ENCODE data around the gene LRRC26.

Gene LRRC26

GRCh38 chr9:137183980-137184595 is 14.2 kb upstream of the LRRC26 start:
- H3K4me1 ChIP-seq (ENCODE audit: control insufficient read depth in 2 of 2, insufficient read depth in 2 of 2, low read length in 2 of 2), result peaks cover 20 to 21% of the 10 kb centered on the region in 2 donors
- no peak overlapping the region for H3K4me3 ChIP-seq (ENCODE audit: low read length in 2 of 2)
- no peak overlapping the region for H3K27ac ChIP-seq (ENCODE audit: low read depth in 2 of 2, low read length in 2 of 2)
- H3K9ac ChIP-seq (ENCODE audit: low read depth in 1 of 2, low read length in 2 of 2), result no peak overlapping the region
- no peaks in the 10 kb centered on the region for H3K27me3 ChIP-seq (ENCODE audit: control insufficient read depth in 2 of 2, insufficient read depth in 2 of 2, low read length in 2 of 2)
- no peaks in the 10 kb centered on the region for H3K9me3 ChIP-seq (ENCODE audit: control insufficient read depth in 2 of 2, low read length in 2 of 2)
- H3K36me3 ChIP-seq (ENCODE audit: control insufficient read depth in 2 of 2, insufficient read depth in 2 of 2, low read length in 2 of 2), result peaks cover 51 to 57% of the 10 kb centered on the region in 2 donors

- peaks cover 16 to 18% of the 10 kb centered on the region in 2 donors for H3K4me1 ChIP-seq (ENCODE audit: control insufficient read depth in 2 of 2, insufficient read depth in 2 of 2, low read length in 2 of 2)
- H3K27ac ChIP-seq (ENCODE audit: low read depth in 2 of 2, low read length in 2 of 2), result no peak overlapping the region
- H3K9me3 ChIP-seq (ENCODE audit: control insufficient read depth in 2 of 2, low read length in 2 of 2), result no peaks in the 10 kb centered on the region
- H3K27me3 ChIP-seq (ENCODE audit: control insufficient read depth in 2 of 2, insufficient read depth in 2 of 2, low read length in 2 of 2), result no peaks in the 10 kb centered on the region
- peaks cover 57 to 65% of the 10 kb centered on the region in 2 donors for H3K36me3 ChIP-seq (ENCODE audit: control insufficient read depth in 2 of 2, insufficient read depth in 2 of 2, low read length in 2 of 2)
- H3K4me3 ChIP-seq (ENCODE audit: low read length in 2 of 2), result no peak overlapping the region
- H3K9ac ChIP-seq (ENCODE audit: low read depth in 1 of 2, low read length in 2 of 2), result no peak overlapping the region
Observed at GRCh38 chr9:137182836-137183235, 13.0 kb upstream of the LRRC26 start.

DNA sequence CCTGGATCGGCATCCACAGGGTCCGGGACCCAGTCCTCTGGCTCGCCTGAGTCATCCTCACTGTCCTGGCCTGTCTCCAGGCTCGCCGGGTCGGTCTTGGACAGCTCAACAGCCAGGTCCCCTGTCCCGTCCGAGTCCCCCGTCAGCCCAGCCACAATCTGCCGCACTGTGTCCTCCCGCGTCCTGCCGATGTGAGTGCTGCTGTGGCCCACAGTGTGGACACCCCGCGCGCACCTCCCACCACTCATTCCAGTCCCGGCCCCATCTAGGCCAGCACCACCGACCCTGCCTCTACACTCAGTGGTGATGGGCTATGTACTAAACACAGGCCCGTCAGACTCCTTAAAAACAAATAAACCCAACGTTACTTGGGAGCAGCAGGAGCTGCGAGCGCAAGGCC is 11.8 kb upstream of the LRRC26 start:
- Histone ChIP-seq H3K36me3 (ENCODE audit: control insufficient read depth in 2 of 2, insufficient read depth in 2 of 2, low read length in 2 of 2) (peaks cover 57 to 64% of the 10 kb centered on the region in 2 donors), H3K4me3 (ENCODE audit: low read length in 2 of 2) (no peak overlapping the region), H3K9ac (ENCODE audit: low read depth in 1 of 2, low read length in 2 of 2) (no peak overlapping the region), H3K27me3 (ENCODE audit: control insufficient read depth in 2 of 2, insufficient read depth in 2 of 2, low read length in 2 of 2) (no peaks in the 10 kb centered on the region), H3K27ac (ENCODE audit: low read depth in 2 of 2, low read length in 2 of 2) (no peak overlapping the region), H3K9me3 (ENCODE audit: control insufficient read depth in 2 of 2, low read length in 2 of 2) (no peaks in the 10 kb centered on the region), H3K4me1 (ENCODE audit: control insufficient read depth in 2 of 2, insufficient read depth in 2 of 2, low read length in 2 of 2) (peaks cover 7 to 11% of the 10 kb centered on the region in 2 donors)

DNA sequence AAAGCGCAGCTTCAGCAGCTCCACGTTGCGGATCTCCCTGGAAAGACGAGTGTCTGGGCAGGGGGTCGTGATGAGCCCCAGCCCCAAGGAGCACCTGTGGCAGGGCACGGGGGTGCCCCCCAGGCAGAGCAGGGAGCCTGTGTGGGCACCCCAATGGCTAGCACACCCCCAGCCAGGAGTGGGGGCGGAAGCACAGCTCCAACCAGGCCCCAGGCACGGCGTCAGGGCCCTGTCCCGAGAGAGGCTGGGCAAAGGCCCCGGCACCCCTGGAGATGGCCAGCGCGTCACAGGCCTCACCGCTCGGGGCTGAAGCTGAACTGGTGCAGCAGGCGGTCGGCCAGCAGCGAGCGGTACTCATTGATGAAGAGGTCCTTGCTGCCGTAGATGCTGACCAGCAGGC is 10.6 kb upstream of the LRRC26 start:
- Histone ChIP-seq H3K27me3 (ENCODE audit: control insufficient read depth in 2 of 2, insufficient read depth in 2 of 2, low read length in 2 of 2) (no peaks in the 10 kb centered on the region), H3K4me3 (ENCODE audit: low read length in 2 of 2) (no peak overlapping the region), H3K27ac (ENCODE audit: low read depth in 2 of 2, low read length in 2 of 2) (no peak overlapping the region), H3K4me1 (ENCODE audit: control insufficient read depth in 2 of 2, insufficient read depth in 2 of 2, low read length in 2 of 2) (peaks cover 0 to 17% of the 10 kb centered on the region in 2 donors), H3K36me3 (ENCODE audit: control insufficient read depth in 2 of 2, insufficient read depth in 2 of 2, low read length in 2 of 2) (peaks cover 50 to 54% of the 10 kb centered on the region in 2 donors), H3K9ac (ENCODE audit: low read depth in 1 of 2, low read length in 2 of 2) (no peak overlapping the region), H3K9me3 (ENCODE audit: control insufficient read depth in 2 of 2, low read length in 2 of 2) (no peaks in the 10 kb centered on the region)

- H3K27ac ChIP-seq (ENCODE audit: low read depth in 2 of 2, low read length in 2 of 2), result no peak overlapping the region
- peaks cover 48 to 51% of the 10 kb centered on the region in 2 donors for H3K36me3 ChIP-seq (ENCODE audit: control insufficient read depth in 2 of 2, insufficient read depth in 2 of 2, low read length in 2 of 2)
- no peak overlapping the region for H3K9ac ChIP-seq (ENCODE audit: low read depth in 1 of 2, low read length in 2 of 2)
- no peak overlapping the region for H3K4me3 ChIP-seq (ENCODE audit: low read length in 2 of 2)
- no peaks in the 10 kb centered on the region for H3K9me3 ChIP-seq (ENCODE audit: control insufficient read depth in 2 of 2, low read length in 2 of 2)
- H3K27me3 ChIP-seq (ENCODE audit: control insufficient read depth in 2 of 2, insufficient read depth in 2 of 2, low read length in 2 of 2), result no peaks in the 10 kb centered on the region
- H3K4me1 ChIP-seq (ENCODE audit: control insufficient read depth in 2 of 2, insufficient read depth in 2 of 2, low read length in 2 of 2), result peaks cover 3 to 20% of the 10 kb centered on the region in 2 donors
Observed at GRCh38 chr9:137179761-137180160, 9.9 kb upstream of the LRRC26 start.

GRCh38 chr9:137178939-137179630 is 9.2 kb upstream of the LRRC26 start:
- Histone ChIP-seq H3K4me3 (ENCODE audit: low read length in 2 of 2) (no peak overlapping the region), H3K27ac (ENCODE audit: low read depth in 2 of 2, low read length in 2 of 2) (no peak overlapping the region), H3K9ac (ENCODE audit: low read depth in 1 of 2, low read length in 2 of 2) (no peak overlapping the region), H3K4me1 (ENCODE audit: control insufficient read depth in 2 of 2, insufficient read depth in 2 of 2, low read length in 2 of 2) (peaks cover 4 to 25% of the 10 kb centered on the region in 2 donors), H3K9me3 (ENCODE audit: control insufficient read depth in 2 of 2, low read length in 2 of 2) (no peaks in the 10 kb centered on the region), H3K36me3 (ENCODE audit: control insufficient read depth in 2 of 2, insufficient read depth in 2 of 2, low read length in 2 of 2) (peaks cover 42 to 49% of the 10 kb centered on the region in 2 donors), H3K27me3 (ENCODE audit: control insufficient read depth in 2 of 2, insufficient read depth in 2 of 2, low read length in 2 of 2) (peaks cover 2% of the 10 kb centered on the region in 2 donors)

- no peaks in the 10 kb centered on the region for H3K9me3 ChIP-seq (ENCODE audit: control insufficient read depth in 2 of 2, low read length in 2 of 2)
- peaks cover 5 to 7% of the 10 kb centered on the region in 2 donors for H3K27me3 ChIP-seq (ENCODE audit: control insufficient read depth in 2 of 2, insufficient read depth in 2 of 2, low read length in 2 of 2)
- no peak overlapping the region for H3K27ac ChIP-seq (ENCODE audit: low read depth in 2 of 2, low read length in 2 of 2)
- no peak overlapping the region for H3K9ac ChIP-seq (ENCODE audit: low read depth in 1 of 2, low read length in 2 of 2)
- H3K4me3 ChIP-seq (ENCODE audit: low read length in 2 of 2), result no peak overlapping the region
- peaks cover 37 to 41% of the 10 kb centered on the region in 2 donors for H3K36me3 ChIP-seq (ENCODE audit: control insufficient read depth in 2 of 2, insufficient read depth in 2 of 2, low read length in 2 of 2)
- peaks cover 6 to 29% of the 10 kb centered on the region in 2 donors for H3K4me1 ChIP-seq (ENCODE audit: control insufficient read depth in 2 of 2, insufficient read depth in 2 of 2, low read length in 2 of 2)
Observed at GRCh38 chr9:137178201-137178938, 8.5 kb upstream of the LRRC26 start.

- peaks cover 23 to 32% of the 10 kb centered on the region in 2 donors for H3K36me3 ChIP-seq (ENCODE audit: control insufficient read depth in 2 of 2, insufficient read depth in 2 of 2, low read length in 2 of 2)
- peaks cover 6 to 38% of the 10 kb centered on the region in 2 donors for H3K4me1 ChIP-seq (ENCODE audit: control insufficient read depth in 2 of 2, insufficient read depth in 2 of 2, low read length in 2 of 2)
- H3K9me3 ChIP-seq (ENCODE audit: control insufficient read depth in 2 of 2, low read length in 2 of 2), result no peaks in the 10 kb centered on the region
- no peak overlapping the region for H3K27ac ChIP-seq (ENCODE audit: low read depth in 2 of 2, low read length in 2 of 2)
- H3K9ac ChIP-seq (ENCODE audit: low read depth in 1 of 2, low read length in 2 of 2), result no peak overlapping the region
- no peak overlapping the region for H3K4me3 ChIP-seq (ENCODE audit: low read length in 2 of 2)
- peaks cover 9 to 10% of the 10 kb centered on the region in 2 donors for H3K27me3 ChIP-seq (ENCODE audit: control insufficient read depth in 2 of 2, insufficient read depth in 2 of 2, low read length in 2 of 2)
Observed at GRCh38 chr9:137176302-137177182, 6.7 kb upstream of the LRRC26 start.

DNA sequence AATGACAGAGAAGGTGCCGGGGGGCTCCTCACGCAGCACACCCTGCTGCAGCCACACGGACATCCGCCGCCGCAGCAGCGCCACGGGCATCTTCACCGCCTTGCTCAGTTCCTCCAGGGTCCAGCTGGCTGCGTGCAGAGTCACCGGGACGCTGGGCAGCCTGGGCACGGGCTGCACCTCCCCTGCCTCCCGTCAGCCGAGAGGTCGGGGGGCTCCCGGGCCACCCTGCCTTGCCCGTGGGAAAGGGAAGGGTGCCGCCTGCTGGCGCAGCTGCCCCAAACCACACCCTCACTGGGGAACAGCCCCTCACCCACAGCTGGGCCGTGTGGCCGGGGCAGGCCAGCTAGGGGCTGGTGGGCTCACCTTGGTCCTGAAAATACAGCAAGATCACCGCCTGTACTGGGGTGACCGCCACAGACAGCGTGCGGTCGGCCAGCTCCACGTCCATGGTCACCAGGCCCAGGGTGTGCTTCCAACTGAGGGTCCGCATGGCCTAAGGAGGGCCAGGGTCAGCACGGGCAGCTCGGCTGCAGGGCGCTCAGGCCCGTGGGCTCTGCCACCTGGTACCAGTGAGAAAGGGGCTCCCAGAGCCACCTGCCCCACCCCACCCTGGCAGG is 5.6 kb upstream of the LRRC26 start:
- Histone ChIP-seq H3K4me1 (ENCODE audit: control insufficient read depth in 2 of 2, insufficient read depth in 2 of 2, low read length in 2 of 2) (peaks cover 6 to 38% of the 10 kb centered on the region in 2 donors), H3K36me3 (ENCODE audit: control insufficient read depth in 2 of 2, insufficient read depth in 2 of 2, low read length in 2 of 2) (peaks cover 13 to 22% of the 10 kb centered on the region in 2 donors), H3K27ac (ENCODE audit: low read depth in 2 of 2, low read length in 2 of 2) (no peak overlapping the region), H3K9me3 (ENCODE audit: control insufficient read depth in 2 of 2, low read length in 2 of 2) (no peaks in the 10 kb centered on the region), H3K27me3 (ENCODE audit: control insufficient read depth in 2 of 2, insufficient read depth in 2 of 2, low read length in 2 of 2) (peaks cover 9 to 13% of the 10 kb centered on the region in 2 donors), H3K9ac (ENCODE audit: low read depth in 1 of 2, low read length in 2 of 2) (no peak overlapping the region), H3K4me3 (ENCODE audit: low read length in 2 of 2) (no peak overlapping the region)
